Measurements from ENCODE around the gene SND1.

DNA sequence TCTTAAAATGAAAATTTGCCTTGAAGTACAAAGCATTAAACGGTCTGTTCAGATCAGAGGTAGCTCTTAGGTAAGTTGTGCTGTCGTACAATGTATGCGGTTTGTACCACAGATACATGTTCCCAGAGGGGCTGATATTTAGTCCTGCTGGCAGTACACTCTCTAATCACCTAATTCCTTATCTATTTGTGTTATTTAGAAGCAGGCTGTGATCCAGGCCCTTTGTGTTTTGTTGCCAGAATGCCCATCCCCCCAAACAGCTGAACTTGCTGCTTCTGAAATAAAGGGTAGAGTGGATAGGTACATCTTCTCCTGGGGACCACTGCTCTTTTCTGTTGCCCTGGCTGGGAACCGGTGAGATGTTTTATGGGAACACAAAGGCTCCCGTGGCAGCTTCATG lies 84.5 kb downstream of the SND1 start:
- TF ChIP-seq POLR2A (IDR thresholded peaks at IDR 0.05; ENCODE audit: low read length) (no peak), GATA1 (IDR thresholded peaks at IDR 0.05; ENCODE audit: low read depth, low read length) (no peak)

Measured in erythroblast (primary cell).